ENCODE results near the gene SPTB.
A peak's percentile ranks its signal among the peaks of the same experiment; 100 is the strongest.
"Not testable (repeated sequence)": the region's sequence is repeated elsewhere in the genome, so short reads cannot be mapped to it uniquely, and the experiment has no call there.

Gene SPTB

DNA sequence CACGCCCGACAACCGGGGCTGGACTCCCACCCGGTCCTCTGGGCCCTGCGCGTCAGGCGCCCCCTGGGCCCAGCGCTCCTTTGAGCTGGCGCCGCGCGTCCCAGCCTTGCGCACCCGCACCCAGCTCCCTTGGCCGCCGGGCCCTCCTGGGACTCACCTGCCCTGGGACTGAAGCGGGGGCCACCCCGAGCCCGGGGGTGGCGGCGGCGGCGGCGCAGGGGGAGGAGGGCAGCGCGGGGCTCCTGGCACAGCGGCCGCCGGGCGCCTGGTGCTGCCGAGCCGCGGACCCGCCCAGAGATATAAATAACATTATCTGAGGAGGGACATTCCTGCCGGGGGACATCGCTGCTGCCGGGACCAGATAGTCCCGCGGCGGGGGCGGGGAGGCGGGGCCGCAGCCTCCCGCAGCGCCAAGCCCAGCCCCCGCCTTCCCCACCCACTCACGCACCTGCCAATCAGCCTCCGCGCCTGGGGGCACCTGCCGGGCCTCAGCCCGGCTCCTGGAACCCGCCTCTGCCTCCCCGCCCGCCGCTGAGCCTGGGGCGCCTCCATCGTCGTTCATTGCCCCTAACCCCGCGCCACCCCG is at the start of gene SPTB:
Gene SPTB (minus strand): TSS at position 273 of the 586 bp plus-strand sequence. CDS start 56,813 bp downstream, outside the sequence.
- DNase-seq = peak; percentile 50 to 68

DNA sequence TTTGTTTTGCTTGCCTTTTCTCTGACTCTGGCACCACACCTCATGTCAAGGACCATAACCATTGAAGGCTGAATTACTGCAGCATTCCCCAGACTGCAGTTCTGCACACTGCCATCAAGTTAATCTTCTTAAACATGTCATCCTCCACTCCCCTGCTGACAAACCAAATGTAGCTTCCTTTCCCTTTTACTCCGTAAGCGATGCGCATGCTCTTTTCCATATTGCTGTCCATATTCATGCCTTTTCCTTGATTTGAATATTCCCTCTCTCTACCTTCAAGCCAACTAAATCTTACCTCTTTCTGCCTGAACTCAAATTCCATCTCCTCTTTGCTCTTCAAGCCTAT is 49.3 kb upstream of the SPTB start:
- no peak for DNase-seq

DNA sequence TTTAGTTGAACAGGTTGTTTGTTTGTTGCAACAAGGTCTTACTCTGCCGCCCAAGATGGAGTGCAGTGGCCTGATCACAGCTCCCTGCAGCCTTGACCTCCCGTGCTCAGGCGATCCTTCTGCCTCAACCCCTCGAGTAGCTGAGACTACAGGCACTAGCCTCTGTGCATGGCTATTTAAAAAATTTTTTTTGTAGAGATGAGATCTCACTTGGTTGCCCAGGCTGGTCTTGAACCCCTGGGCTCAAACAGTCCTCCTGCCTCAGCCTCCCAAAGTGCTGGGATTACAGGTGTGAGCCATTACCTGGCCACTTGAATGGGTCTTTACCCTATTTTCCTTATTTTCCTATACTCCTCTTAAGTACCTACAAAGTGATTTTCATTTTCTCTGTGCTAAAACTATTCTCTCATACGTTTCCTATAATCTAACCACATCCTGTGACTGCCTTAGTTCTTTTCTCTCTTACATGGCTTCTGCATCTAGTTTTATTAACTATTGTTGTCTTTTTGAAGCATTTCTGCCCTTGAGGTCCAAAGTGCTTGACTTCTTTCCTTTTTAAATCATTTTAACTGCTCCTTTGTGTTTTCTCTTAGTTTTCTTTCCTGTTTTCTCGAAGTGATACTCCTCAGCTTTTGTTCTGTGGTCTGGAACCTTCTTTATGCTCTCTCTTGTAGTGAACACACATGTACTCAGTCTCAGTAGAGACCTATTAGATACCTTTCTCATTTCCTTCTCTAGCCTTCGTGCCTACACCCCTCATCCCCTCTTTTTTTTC is 48.7 kb upstream of the SPTB start:
- no peak for DNase-seq

DNA sequence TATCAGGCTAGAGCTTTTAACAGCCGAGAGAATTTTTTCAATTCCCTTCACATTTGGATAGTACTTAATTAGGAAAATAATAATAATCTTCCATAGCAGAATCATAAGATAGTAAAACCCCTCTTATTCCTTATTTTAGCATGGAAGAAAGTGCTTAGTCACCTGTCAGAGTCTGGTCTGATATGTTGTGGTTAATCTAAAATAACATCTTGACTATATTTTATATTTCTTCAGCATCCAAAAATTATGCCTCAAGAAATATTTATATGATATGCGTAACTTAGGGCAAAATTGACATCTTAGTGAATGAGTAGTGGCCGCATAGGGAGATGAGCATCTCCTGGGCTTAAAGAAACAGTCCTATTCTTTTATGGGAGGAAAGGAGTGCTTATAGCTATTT is 47.3 kb upstream of the SPTB start:
- DNase-seq = no peak

DNA sequence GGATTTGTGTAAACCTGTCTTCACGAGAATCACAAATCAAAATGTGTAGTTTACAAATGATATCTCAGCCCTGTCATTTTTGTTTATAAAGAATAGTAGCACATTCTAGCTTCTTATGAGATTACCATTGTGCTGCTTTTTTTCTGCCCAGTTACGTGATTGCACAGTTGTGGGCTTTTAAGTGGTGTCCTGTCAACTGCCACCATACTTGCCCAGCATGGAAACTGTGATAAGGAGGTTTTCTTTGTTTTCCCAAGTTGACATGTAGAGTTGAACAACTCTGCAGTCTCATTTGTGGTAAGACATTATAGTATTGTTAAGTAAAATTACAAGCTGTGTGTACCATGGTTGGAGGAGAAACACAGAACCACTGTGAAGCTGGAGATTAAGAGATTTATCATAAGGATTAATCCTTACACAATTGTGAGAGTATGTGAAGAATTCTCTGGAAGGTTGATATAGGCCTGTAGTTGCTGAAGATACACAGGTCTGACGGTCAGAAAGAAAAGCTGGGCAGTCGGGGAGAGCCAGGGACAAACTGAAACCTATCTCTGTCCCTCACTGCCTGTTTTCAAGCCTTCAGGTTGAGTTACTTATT is 46.8 kb upstream of the SPTB start:
- no peak for DNase-seq

DNA sequence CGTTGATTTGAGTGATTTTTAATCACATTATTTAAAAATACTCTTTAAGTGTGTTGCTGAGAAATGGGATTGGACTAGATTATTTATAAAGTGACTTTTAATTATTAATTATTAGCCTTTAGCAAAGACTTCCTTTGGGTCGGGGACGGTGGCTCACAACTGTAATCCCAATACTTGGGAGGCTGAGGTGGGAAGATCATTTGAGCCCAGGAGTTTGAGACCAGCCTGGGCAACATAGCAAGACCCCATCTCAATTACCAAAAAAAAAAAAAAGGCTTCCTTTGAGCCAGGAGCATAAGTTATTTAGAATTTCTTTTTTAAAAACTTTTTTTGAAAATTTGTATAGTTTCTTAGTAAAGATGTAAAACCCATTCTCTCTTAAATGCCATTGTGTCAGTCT is 43.3 kb upstream of the SPTB start:
- no peak for DNase-seq

DNA sequence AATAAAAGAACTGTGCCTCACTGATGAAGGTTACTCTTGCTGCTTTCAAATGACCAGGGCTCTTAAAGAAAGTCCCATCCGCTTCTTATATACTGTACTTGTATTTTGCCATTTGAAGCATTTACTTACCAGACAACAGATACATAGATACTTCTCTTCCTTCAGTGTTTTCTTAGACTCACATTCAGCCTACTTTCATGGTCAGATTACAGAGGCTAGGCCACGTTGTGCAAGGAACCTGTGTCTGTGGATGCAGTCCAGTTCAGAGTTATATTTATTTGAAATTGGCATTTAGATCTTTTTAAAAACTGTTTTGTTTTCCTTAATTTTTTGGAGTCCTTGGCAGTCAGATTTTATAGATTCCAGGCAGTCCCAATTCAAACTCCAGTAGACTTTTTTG is 40.8 kb upstream of the SPTB start:
- no peak for DNase-seq

DNA sequence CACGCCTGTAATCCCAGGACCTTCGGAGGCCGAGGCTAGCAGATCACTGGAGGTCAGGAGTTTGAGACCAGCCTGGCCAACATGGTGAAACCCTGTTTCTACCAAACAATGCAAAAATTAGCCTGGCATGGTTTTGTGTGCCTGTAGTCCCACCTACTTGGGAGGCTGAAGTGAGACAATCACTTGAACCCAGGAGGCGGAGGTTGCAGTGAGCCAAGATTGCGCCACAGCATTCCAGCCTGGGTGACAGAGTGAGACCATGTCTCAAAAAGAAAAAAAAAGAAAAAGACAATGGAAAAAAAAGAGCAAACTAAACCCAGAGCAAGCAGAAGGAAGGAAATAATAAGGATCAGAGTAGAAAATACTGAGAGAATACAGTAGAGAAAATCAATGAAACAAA is 39.9 kb upstream of the SPTB start:
- no peak for DNase-seq

DNA sequence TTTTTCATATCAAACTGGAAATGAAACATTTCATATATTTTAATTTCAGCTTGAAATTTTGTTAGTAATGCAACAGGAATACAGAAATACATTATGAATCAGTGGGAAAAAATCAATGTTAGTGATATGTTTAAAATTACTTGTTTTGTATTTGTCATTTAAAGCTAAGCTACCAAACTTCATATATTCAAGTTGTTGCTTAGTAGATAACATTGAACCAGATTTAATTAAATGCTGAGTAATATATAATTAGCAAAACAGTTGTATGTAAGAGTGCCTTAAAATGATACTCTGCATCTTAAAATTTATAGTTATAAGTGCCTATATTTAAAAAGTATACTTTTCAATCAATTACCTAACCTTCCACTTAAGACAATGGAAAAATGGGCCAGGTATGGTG is 39.5 kb upstream of the SPTB start:
- no peak for DNase-seq

DNA sequence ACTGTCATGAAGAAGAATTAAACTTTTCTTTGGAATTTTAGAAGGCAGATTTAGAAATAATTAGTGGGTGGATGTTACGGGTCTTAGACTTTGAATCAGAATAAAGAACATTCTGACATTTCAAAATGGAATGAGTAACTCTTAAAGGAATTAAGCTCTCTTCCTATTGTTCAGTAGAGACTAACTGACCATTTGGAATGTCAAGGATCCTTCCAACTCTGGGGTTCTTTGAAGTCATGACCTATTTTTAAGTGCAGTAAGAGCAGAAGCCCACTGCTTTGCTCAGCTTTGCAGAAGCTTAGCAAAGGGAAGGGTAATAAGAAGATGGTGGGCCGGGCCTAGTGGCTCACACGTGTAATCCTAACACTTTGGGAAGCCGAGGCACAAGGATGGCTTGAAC is 38.5 kb upstream of the SPTB start:
- no peak for DNase-seq

DNA sequence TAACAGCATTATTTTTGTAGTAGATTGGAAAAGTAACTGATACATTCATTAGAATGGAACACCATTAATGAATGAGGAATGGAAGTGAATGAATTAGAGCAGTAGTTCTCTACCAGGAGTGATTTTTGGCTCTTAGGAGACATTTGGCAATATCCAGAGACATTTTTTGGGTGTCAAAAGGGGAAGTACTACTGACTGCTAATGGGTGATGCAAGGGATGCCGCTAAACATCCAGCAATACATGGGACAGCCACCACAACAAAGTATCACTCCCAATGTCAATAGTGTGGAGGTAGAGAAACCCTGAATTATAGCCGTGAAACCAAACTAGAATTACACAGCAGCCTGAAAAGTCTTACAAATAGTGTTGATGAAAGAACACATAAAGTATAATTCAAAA is 36.1 kb upstream of the SPTB start:
- DNase-seq = no peak

DNA sequence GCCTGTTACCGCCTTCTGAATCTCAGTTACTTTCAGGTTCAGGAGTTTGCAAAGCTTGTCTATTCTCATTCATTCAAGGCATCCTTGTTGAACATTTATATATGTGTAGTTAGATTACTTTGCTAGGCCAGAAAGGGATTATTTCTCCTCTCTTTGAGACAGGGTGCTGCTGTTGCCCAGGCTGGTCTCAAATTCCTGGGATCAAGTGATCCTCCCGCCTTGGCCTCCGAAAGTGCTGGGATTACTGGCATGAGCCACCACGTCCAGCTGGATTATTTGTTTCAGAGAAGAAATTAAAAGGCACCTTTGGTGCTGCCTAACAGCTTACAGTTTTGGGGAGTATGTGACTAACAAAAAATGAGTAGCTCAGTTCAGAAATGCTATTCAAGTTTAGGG is 35.3 kb upstream of the SPTB start:
- no peak for DNase-seq

DNA sequence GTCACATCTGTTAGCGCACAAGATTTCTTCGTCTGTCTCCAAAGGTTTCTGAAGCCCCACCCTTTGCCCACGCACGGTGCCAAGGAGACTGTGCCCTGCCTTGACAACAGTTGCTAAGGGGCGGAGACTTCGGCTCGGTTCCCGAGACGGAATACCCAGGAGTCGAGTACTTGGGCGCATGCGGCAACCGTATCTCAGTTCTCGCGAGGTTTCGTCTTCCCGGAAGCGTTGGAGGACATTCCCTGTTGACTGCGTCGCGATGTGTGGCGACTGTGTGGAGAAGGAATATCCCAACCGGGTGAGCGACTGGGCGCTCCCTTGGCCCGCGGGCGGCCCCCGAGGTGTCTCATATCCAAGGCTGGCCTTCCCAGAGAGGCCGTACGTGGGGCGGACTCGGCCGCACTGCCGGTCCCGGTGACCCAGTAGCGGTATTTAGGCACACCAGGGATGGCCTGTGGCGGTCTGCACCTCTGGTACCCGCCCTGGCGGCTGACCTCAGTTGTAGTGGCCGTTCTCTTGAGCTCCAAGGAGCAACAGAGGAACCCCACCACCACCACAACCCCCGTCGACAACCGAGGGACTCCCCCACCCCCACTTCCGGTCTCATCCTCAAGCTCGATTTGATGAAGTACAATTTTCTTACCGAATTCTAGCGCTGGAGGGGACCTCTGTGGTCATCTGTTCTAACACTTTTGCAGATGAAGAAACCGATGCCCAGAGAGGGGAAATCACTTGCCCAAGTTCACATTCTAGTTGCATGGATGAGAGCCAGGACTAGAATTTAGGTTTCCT is 34.7 kb upstream of the SPTB start, which contains the start of gene CHURC1:
Gene CHURC1 (plus strand): TSS at position 219 of the 792 bp plus-strand sequence. CDS start 41 bp downstream, at position 260.
- DNase-seq = peak; percentile 97 to 99

DNA sequence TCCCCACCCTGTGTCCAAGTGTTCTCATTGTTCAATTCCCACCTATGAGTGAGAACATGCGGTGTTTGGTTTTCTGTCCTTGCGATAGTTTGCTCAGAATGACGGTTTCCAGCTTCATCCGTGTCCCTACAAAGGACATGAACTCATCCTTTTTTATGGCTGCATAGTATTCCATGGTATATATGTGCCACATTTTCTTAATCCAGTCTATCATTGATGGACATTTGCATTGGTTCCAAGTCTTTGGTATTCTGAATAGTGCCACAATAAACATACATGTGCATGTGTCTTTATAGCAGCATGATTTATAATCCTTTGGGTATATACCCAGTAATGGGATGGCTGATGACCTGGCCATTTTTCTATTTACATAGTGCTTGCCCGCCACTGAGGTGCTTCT is 33.8 kb upstream of the SPTB start:
- DNase-seq = not testable (repeated sequence)

DNA sequence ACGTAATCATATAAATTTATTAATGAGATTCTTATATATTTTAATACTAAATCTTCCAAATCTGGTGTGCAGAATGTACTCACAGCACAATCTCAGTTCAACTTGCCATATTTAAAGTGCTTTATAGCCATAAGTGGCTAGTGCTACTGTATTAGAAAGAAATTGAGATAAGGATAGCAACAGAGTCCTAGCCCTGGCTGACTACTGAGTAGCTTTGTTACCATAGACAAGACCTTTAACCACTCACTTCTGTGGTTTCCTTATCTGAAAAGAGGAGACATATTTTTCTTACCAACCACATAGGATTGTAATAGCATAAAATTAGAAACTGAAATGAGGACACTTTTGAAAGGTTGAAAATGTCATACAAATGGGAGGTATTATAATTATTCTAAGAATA is 32.6 kb upstream of the SPTB start:
- DNase-seq = no peak

DNA sequence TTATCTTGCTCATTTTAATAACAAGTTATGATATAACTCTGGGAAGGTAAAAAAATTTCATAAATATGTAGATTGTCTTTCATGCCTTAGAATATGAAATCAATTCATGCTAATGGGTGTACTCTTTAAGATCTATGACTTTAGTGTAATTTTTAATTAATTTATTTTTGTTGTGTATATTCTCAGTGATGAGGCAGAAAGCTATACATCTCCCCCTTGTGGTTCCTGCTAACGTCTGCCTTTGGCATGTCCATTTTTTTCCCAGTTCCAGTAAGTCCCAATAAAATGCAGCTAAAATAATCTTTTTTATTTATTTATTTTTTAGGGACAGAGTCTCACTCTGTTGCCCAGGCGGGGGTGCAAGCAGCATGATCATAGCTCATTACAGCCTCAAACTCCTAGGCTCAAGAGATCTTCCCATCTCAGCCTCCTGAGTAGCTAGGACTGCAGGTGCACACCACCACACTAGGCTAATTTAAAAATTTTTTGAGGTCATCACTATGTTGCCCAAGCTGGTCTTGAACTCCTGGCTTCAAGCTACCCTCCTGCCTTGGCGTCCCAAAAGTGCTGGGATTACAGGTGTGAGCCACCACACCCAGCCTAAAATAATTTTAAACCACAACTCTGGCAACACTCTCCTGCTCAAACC is 31.3 kb upstream of the SPTB start:
- DNase-seq = peak in 1 of 2 experiments; percentile 18

DNA sequence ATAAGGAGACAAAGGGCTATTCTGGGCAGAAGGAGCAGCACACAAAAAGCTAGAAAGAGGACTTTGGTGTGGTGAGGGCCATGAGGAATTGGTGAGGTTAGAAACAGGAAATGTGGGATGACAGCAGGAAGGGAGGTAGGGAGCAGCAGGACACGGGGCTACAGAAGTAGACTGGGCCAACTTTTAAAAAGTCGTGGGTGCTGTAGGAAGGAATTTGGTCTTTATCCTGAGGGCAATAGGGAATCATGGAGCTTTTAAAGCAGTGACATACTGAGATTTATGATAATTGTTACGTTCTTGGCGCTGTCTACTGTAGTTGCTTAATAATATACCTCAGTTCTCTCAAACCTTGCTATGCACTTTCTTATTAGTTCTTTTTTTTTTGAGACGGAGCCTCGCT is 26.3 kb upstream of the SPTB start:
- DNase-seq = no peak

DNA sequence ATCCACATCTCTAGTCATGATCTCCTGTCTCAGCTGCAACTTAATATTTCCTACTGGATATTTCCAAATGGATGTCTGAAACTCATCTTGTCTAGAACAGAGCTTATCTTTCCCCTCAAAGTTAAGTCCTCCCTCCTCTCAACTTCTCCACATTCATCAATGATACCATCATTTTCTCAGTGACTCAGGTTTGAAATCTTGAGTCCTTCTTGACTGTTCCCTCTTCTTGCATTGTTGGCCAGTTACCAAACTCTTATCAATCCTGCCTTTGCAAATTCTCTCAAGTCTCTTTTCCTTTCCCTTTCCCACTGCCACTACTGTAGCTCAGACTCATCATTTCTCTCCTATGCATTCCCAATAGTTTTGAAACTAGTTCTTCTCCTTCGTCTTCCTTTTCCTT is 20.3 kb upstream of the SPTB start:
- DNase-seq = no peak

DNA sequence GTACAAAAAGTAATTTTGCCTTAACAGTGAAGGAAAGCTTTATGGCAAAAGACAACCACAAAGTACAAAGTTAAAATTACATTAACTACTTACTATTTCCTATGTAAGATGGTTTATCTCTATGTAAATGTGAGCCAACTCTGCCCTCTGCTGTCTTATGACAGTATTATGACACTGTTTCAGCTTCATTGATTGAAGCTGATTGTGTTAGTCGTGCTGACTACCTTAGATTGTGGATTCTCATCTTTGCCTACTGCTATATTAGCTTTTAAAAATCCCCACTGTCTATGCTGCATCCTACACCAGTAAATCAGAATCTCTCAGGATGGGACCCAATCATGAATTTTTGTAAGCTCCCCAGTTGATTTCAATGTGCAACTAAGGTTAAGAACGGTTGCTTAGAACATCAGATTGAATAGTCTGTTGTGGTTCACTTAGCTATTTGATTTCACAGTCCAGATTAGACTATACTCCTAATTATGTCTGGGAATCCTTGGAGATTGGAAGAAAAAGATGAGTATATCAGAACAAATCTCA is 12.2 kb upstream of the SPTB start:
- DNase-seq = peak; percentile 12 to 35

DNA sequence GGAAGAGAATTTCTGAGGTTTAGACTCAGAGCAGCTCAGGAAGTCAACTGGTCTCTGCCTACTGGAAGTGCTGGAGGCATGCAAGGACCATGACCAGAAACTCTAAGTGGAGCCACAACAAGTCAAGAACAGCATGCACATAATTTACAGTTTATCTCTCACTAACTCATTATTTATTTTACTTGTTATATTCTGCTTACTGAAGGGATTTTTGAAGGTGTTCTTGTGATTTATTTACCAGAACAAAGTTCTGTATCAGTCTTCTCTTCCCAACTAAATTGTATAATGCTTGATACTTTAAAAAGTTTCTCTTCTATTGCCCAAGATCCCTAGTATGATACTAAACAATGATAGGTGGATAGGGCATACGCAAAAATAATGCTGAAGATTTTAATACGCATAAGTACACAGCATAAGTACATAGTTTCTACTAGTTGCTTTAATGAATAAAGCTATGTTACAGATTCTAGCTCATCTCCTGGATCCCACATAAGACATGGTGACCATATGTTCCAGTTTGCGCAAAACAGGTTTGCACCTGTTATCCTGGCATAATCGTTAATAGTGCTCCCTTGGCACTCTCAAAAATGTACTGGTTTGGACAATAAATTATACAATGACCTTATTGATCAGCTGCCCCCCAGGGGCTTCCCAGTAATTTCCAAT is 11.6 kb upstream of the SPTB start:
- DNase-seq = no peak

DNA sequence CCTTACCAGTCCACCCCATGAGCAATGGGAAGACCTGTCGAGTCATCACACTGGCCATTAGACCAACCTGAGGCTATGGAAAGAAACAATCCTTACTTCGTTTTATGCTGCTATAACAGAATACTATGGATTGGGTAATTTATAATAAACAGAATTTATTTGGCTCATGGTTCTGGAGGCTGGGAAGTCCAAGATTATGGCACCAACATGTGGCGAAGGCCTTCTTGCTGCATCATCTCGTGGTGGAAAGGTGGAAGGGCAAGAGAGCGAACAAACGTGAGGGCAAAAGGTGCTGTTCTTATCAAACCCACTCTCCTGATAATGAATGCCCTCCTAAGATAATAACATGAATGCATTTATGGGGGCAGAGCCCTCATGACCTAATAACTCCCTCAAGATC is 9.6 kb upstream of the SPTB start:
- no peak for DNase-seq

DNA sequence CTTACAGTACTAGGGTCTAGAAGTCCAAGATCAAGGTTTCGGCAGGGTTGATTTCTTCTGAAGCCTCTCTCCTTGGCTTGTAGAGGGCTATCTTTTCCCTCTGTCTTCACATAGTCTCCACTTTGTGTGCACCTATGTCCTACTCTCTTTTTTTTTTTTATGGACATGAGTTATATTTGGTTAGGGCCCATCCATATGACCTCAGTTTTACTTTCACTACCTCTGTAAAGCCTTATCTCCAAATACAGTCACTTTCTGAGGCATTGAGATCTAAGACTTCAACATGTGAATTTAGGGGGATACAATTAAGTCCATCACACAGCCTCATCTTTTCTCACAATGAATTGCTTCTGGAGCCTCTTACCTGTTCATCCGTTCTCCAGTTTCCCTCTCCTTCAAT is 5.9 kb upstream of the SPTB start:
- no peak for DNase-seq

Measured in NCI-H1930 (cell line).